NCI-H69 (cell line): ENCODE measurements around the gene LRRC75A.
"Not testable (repeated sequence)": the region's sequence is repeated elsewhere in the genome, so short reads cannot be mapped to it uniquely, and the experiment has no call there.

Experiments
- DNase-seq: peaks from one replicate; lab custom pipeline; 2025; lab: John Stamatoyannopoulos, UW

LRRC75A gene

DNA sequence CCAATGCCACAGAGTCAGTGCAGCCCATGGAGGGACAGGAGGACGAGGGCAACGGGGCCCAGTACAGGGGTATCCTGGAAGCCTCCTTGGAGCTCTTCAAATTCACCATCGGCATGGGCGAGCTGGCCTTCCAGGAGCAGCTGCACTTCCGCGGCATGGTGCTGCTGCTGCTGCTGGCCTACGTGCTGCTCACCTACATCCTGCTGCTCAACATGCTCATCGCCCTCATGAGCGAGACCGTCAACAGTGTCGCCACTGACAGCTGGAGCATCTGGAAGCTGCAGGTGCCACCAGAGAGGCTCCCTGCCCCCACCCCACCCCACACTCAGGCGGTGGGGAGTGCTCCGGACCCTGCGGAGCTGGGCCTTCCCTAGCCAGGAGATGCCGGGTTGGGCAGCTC lies 60.0 kb downstream of the LRRC75A start:
- no peak for DNase-seq

DNA sequence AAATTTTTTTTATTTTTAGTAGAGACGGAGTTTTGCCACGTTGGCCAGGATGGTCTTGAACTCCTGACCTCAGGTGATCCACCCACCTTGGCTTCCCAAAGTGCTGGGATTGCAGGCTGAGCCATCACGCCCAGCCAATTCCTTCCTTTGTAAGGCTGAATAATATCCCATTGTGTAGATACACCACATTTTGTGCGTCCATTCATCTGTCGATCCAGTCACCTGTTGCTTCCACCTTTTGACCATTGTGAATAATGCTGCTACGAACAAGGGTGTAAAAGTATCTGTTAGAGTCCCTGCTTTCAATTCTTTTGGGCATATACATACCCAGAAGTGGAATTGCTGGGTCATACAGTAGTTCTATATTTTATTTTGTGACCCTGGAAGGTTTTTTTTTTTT lies 61.3 kb downstream of the LRRC75A start:
- no peak for DNase-seq

DNA sequence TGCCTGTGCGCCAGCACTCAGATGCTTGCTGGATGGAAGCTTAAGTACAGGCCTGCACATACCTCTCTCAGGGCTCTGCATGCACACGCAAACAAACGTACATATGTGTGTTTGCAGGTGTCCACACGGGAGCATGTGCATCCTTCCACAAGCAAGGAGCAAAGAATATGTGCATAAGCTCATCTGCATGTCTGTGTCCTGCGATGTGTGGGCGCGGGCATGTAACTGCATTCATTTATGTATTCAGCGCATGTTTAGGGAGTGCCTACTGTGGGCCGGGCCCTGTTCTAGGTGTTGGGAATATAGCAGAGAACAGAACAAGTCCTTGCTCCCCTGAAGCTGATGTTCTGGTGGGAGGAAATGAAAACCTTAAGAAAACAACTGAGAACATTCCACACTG lies 62.9 kb downstream of the LRRC75A start:
- no peak for DNase-seq

DNA sequence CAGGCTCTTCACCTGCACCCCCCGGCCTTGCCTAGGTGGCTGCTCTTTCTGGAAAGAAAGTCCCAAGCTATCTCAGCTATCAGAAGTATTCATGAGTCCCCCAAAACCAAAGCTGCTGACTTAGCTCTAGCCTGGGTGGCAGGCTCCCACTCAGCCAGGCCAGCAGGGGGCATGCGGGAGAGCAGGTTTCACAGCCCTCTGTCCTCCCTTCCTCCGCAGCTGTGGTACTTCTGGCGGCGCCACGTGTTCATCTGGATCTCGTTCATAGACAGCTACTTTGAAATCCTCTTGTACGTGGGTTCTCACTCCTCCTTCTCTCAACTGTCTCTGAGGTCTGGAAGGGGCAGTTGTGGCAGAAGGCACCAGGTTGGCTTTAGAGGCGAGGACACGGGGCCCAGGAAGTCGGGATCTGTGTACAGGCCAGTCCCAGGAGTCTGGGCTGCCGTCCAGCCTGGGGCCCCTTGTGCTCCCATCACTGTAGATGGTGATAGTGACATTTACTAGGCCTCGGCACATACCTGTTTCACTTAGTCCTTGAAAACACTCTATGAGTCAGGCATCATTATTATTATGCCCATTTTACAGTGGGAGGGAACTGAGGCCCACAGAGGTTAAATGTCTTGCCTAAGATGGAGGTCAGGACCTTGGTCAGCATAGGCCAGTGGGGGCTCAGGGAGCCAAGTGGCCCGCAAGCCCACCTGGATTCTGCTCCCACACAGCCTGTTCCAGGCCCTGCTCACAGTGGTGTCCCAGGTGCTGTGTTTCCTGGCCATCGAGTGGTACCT lies 63.7 kb downstream of the LRRC75A start:
- DNase-seq = no peak

DNA sequence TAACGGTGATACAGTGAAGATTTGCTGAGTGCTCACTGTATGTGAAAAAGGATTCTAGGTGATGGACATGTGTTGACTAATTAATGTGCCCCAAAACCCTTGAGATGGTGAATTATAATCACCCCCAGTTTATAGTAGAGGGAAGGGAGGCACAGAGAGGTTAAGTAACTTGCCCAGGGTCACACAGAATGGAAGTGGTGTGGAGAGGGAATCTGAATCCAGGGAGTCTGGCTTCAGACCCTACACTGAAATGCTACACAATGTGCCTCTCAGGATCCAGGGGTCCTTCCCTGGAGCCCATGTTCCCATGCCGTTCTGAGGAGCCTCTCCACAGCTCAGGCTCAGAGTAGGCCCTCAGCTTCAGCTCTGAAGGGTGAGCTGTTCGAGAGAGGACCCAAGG lies 65.0 kb downstream of the LRRC75A start:
- no peak for DNase-seq

DNA sequence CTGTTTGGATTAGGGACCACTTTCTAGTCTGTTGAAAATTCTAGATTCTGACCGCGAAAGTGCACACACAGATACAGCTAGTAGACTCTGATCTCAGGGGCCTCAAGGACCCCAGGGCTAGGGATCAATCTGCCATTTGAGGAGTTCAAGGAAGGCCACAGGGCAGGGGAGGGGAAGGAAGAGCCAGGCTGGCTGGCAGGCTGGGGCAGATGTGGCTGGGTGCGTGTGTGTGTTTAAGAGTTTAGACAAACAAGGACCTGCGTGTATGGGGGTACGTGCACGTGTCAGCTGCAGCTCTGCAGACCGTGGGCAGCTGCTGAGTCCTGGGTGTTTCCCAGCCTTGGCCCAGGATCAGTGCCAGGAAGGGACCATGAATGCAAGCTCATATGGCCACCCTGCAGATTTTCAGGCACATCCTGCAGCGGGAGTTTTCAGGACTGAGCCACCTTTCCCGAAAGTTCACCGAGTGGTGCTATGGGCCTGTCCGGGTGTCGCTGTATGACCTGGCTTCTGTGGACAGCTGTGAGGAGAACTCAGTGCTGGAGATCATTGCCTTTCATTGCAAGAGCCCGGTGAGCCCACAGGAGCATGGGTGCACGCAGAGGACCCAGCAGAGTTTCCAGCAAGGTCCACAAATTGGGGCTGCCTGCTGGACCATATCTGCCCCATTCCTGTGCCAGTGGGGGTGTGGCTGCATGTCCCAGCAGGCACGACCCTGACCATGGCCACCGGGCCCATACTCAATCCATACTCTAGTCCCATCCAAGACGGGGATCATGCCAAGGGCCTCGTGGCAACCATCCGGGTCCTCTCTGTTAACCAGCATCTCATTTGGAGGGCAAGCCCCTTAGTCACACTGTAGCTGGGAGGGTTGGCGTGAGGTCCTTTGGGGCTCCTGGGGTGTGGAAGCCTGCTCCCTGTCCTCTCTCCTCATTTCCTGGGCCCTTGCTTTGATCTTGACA lies 66.0 kb downstream of the LRRC75A start:
- peak; percentile 64 for DNase-seq

DNA sequence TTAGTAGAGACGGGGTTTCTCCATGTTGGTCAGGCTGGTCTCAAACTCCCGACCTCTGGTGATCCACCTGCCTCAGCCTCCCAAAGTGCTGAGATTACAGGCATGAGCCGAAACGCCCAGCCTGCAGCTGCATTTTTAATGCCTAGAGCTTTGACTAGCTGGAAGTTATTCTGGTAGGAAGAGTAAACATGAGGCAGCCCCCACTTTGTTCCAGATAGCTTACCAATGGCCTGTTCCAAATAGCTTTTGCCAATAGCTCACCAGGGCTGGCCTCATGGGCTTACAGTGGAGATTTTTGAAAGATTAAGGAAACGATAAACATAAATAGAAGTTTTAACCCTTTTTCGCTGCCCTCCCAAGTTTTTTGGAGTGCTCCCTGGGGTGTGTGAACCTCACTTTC lies 66.8 kb downstream of the LRRC75A start:
- DNase-seq = no peak

DNA sequence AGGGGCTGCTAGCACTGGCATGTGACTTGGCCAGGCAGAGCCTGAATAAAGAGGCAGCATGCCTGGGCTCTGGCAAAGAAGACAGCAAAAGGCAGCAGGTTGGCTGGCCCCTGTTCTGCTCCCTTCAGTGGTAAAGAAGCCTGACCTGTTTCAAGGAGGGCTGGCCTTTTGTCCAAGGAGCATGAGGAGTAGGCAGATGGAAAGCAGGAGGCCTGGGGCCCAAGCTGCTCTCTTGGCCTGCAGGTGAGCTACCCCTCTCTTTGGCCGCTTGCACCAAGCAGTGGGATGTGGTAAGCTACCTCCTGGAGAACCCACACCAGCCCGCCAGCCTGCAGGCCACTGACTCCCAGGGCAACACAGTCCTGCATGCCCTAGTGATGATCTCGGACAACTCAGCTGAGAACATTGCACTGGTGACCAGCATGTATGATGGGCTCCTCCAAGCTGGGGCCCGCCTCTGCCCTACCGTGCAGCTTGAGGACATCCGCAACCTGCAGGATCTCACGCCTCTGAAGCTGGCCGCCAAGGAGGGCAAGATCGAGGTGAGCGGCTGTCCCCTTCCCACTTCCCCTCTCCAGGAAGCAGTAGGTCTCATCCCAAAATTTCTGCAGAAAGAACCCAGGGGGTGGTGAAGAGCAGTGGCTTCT lies 68.6 kb downstream of the LRRC75A start:
- no peak for DNase-seq

DNA sequence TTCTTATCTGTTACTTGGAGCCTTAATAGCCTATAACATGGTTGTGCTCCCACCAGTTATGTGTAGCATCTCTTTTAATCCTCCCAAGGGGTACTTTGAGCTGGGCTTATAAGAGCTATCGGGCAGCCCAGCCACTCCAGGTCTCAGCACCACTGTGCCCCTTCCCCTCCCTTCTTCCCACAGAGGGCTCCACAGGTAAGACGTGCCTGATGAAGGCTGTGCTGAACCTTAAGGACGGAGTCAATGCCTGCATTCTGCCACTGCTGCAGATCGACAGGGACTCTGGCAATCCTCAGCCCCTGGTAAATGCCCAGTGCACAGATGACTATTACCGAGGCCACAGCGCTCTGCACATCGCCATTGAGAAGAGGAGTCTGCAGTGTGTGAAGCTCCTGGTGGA lies 69.6 kb downstream of the LRRC75A start:
- no peak for DNase-seq

DNA sequence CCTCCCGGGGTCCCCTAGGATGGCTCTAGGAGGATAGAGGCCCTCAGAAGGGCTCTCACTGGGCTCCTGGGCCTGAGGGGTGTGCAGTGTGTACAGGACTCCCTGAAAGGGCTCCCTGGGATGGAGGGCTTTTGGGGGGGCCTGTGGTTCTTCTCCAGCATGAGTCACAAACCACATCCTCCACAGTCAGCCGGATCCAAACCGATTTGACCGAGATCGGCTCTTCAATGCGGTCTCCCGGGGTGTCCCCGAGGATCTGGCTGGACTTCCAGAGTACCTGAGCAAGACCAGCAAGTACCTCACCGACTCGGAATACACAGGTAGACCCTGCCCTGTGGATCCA lies 72.1 kb downstream of the LRRC75A start:
- no peak for DNase-seq

DNA sequence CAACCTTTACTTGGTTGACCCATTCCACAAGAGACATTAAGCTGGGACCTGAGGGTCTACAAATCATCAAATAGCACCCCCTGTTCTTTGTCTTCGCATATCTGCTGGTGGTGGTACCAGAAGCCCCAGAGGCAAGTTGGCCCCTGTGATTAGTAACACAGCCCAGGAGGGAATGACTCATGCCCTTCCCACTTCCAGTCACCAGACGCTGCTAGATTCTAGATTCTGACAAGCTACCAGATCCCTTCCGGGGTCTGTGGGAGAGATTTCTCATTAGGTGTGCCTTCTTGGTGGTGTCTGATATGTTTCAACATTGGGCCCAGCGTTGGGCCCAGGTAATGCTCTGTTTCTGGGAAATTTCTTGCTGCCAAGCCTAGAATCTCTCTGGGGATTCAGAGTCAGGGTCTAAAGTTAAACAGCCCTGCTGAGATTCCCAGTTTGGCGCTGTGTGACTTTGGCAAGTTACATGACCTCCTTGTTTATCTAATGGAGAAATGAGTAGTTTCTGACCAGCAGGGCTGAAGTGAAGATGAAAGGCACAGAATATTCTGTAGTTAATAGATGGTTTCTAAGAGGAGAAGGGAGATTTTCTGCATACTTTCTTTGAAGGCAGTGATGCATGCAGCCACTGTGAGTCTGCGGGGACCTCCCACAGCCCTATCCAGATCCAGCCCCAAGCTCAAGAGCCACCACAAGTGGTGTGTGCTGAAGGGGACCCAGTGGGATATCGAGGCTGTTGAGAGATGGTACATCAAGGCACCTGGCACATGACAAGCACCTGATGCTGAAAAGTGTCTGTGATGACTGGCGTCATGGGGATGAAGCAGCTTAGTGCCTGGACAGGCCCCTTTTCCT lies 72.7 kb downstream of the LRRC75A start:
- peak; percentile 81 for DNase-seq

DNA sequence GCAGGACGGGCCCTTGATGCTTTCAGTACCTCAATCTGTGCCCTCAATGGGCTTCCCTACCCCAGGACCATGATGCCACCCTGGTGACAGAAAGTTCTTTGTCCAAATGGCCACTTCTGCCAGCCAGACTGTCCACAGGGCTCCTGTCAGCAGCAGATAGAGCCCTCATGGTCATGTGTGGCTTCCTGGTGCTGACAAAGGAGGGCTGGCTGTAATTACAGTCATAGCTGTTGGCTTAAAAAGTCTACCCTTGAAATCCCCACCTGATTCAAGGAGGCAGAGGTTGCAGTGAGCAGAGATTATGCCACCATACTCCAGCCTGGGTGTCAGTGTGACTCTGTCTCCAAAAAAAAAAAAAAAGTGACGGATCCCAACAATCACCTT lies 73.3 kb downstream of the LRRC75A start:
- peak; percentile 18 for DNase-seq

DNA sequence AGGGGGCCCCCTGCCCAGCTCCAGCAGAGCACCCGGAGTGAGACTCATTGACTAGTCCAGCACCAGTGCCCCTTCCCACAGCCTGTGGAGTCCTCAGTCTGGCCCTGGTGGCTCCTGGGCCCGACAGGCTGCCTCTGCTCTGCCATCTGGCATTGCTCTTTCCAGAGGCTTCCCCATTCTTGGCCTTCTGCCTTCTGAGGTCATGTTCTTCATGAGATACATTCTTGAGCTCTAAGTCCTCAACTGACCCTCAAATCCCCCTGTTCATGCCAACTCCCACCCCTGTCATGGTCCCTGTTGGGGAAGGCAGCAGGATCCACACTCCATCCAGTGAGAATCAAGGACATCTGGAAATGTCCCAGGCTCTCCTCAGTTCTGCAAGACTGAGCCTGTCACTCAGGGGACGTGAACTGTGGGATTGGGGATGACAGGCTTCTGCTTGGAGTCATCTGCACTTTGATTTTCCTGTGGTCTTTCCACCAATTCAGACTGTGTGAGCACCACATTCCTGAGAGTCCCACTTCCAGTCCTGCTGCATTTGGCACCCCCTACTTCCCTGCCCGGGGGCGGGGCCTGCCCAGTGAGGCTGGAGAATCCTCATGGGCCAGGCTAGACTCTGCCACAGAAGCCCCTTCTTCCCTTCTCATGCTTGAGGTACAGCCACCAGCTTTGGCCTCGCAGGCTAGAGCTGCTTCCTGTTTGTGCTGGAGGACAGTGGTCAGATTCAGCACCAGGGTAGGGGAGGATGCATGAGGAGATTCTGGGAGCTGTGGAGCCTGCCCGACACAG lies 73.9 kb downstream of the LRRC75A start:
- no peak for DNase-seq

DNA sequence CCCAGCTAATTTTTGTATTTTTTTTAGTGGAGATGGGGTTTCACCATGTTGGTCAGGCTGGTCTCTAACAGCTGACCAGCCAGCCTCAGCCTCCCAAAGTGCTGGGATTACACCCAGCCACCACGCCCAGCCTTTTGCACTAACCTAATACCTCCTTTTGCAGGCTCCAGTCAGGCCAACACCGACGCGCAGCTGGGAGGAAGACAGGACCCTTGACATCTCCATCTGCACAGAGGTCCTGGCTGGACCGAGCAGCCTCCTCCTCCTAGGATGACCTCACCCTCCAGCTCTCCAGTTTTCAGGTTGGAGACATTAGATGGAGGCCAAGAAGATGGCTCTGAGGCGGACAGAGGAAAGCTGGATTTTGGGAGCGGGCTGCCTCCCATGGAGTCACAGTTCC lies 74.6 kb downstream of the LRRC75A start:
- no peak for DNase-seq

DNA sequence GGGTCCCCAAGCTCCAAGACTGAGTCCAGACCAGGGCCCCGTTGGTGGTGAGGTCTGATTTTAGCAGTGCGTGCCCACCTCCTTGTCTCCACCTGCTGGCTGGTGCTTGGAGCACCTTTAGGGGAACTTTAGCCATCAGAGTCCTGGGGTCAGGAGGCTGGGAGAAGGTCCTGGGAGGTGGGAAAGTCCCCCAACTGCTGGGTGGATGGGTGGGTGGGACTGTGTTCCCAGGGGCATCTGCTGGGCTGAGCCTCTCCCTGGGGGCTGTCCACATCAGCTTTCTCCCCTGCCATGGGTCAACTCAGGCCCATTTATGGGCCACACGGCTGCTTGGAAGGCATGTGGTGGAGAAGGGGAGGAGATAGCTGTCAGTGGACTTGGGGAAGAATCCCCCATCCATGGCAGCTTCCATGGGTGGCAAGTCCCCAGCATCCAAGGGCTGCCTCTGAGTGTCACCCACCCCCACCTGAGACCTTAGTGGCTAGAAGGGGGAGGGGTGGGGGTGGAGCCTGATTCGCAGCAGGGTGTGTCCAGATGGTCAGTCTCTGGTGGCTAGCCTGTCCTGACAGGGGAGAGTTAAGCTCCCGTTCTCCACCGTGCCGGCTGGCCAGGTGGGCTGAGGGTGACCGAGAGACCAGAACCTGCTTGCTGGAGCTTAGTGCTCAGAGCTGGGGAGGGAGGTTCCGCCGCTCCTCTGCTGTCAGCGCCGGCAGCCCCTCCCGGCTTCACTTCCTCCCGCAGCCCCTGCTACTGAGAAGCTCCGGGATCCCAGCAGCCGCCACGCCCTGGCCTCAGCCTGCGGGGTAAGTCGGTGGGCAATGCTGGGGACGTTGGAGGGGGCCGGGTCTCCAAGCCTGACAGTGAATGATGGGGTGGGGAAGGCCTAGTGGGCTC lies 76.7 kb downstream of the LRRC75A start, which contains the start of gene TRPV2:
TRPV2 (plus strand) TSS at position 541 of the 894 bp plus-strand sequence. CDS start 2,098 bp downstream, outside the sequence.
- DNase-seq = peak; percentile 31

DNA sequence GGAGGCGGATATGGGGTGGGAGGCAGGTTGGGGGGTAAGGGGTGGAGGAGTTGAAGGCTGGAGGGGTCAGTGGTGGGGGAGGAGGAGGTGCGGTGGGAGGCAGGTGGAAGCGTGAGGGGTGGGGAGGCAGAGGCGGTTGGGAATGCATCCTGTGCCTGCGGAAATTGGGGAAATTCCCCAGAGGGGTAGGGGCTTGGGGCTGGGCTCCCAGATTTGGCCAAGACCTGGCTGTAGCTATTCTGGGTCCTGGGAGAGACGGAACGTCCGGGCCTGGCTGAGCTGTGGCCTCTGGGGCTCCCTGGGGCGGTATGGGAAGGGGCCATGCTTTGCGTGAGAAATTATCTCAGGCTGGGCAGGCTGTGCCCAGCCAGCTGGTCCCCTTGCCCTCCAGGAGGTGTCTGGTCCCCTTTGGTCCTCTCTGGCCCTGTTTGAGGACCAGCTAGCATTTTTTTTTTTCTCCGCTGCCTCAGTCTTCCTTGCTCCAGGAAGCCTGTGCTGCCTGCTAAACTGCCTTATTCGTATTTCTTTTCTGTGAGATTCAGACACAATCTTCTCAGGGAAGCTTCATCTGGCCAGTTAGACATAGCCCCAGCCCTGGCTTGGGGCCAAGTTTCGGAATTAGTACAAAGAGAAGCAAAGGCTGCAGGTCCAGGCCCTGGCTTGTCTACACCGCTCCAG lies 83.9 kb downstream of the LRRC75A start:
- peak; percentile 72 for DNase-seq

DNA sequence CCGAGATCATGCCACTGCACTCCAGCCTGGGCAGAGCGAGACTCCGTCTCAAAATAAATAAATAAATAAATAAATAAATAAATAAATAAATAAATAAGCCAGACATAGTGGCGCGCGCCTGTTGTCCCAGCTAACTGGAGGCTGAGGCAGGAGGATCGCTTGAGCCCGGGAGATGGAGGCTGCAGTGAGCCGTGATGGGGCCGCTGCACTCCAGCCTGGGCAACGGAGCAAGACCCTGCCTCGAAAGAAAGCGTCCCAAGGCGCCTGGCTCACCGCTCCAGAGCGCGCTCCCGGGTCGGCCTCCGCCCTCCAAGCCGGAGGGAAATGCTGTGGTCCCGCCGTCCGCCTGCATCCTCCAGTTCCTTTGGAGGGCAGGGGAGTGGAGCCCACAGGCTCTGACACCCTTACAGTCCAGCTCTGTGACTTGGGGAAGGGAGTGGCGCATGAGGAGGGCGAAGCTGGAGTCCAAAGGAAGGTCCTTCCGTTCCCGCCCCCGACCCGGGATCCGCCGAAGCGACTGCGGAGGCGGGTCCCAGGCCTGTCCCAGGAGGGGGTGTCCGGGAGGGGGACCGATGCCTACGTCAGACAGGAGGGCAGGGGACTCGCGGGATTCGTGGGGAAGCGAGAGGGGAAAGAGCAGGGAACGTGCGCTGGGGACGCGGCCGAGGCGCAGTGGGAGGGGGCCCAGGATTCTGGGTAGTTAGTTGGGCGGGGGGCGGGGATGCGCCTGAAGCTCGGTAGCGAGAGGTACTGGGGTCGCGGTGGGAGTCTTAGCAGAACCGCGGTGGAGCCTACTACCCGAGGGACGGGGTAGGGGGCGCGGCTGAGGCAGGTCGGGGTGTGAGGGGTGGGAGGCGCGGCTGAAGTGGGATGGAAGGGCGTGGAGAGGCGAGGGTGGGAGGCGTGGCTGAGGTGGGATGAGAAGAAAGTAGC lies 85.0 kb downstream of the LRRC75A start:
- DNase-seq = peak; percentile 66

DNA sequence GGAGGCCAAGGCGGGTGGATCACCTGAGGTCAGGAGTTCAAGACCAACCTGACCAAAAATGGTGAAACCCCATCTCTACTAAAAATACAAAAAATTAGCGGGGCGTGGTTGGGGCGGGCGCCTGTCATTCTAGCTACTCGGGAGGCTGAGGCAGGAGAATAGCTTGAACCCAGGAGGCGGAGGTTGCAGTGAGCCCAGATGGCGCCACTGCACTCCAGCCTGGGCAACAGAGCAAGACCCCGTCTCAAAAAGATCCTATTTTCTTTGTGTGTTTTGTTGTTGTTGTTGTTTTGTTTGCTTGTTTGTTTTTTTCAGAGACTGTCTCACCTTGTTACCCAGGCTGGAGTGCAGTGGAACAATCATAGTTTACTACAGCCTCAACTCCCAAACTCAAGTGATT lies 88.1 kb downstream of the LRRC75A start:
- not testable (repeated sequence) for DNase-seq
